Endothelial cell of umbilical vein (primary cell): ENCODE data around the gene EP300. TPM values are rescaled to one million over a fixed set of nuclear protein-coding genes. Genes with fewer than 3 reads are reported as not detected.

Experiments
- BruUV-seq: library from RNA; stranded (reverse); fragments of 400-500 nt; replicated peaks from 2 replicates; lab custom pipeline; 2021; lab: Mats Ljungman, UMichigan
- CTCF ChIA-PET: fragments of 300-600, 350-600 bp; sonication (Branson Sonifier 250); formaldehyde crosslinking; loops from one replicate; lab custom pipeline; 2021; ENCODE audit warnings: antibody characterized with exemption, inconsistent platforms; lab: Charles Lee
- POLR2A ChIA-PET: fragments of 300-600, 350-600 bp; sonication (Branson Sonifier 250); formaldehyde crosslinking; loops from one replicate; lab custom pipeline; 2021; ENCODE audit warnings: antibody characterized with exemption, inconsistent platforms; lab: Charles Lee
- DNase-seq: peaks from one replicate; pipeline ENCODE4 v3.0.0-alpha.2; 2011; ENCODE audit warnings: low read depth, low spot score
- FAIRE-seq: peaks from 2 replicates; lab custom pipeline; 2011; peaks lifted over from hg19 to GRCh38; lab: Jason Lieb, UNC
- H2AFZ ChIP-seq: 2 replicates; pipeline ENCODE4 v1.6.0; 2012; ENCODE audit warnings: low read depth, low read length, control low read depth, inconsistent platforms
- H3K27ac ChIP-seq: 2 replicates; pipeline ENCODE4 v1.5.1; 2011; ENCODE audit warnings: low read depth, mild to moderate bottlenecking, control low read depth, low read length, moderate library complexity; ENCODE audit not compliant: insufficient read depth
- H3K27me3 ChIP-seq, 2 experiments: 2 replicates each; pipeline versions ENCODE4 v1.6.0 to v1.6.1; 2011; ENCODE audit warnings: low read length in 2 of 2, mixed read lengths in 1 of 2; ENCODE audit not compliant: control insufficient read depth in 2 of 2, insufficient read depth in 2 of 2
- H3K36me3 ChIP-seq, 2 experiments: 2 replicates in 1 of 2; 3 replicates in 1 of 2; pipeline ENCODE4 v1.5.1; 2011; ENCODE audit warnings: low read length in 2 of 2, mild to moderate bottlenecking in 1 of 2, moderate library complexity in 1 of 2; ENCODE audit not compliant: control insufficient read depth in 2 of 2, insufficient read depth in 2 of 2; ENCODE audit errors: extremely low read depth in 1 of 2
- H3K4me1 ChIP-seq: 3 replicates; pipeline ENCODE4 v1.5.1; 2011; ENCODE audit warnings: mild to moderate bottlenecking, low read length; ENCODE audit not compliant: control insufficient read depth, insufficient read depth; ENCODE audit errors: extremely low read depth
- H3K4me2 ChIP-seq: 2 replicates; pipeline ENCODE4 v1.6.1; 2011; ENCODE audit warnings: low read length, control low read depth, mixed read lengths; ENCODE audit not compliant: insufficient read depth
- H3K4me3 ChIP-seq, 3 experiments: fragments of 200-600 bp in 1 of 3; sonication (generic), shearing (Covaris generic) in 1 of 3; replicated peaks in 1 of 3; 2 replicates each; pipeline ENCODE4 v1.5.1; 2011 to 2016; ENCODE audit warnings: control low read depth in 3 of 3, low read length in 3 of 3, mild to moderate bottlenecking in 2 of 3, inconsistent platforms in 1 of 3, low read depth in 1 of 3, moderate library complexity in 1 of 3; ENCODE audit not compliant: insufficient read depth in 1 of 3
- H3K79me2 ChIP-seq: 2 replicates; pipeline ENCODE4 v1.6.0; 2012; ENCODE audit warnings: low read length, inconsistent platforms; ENCODE audit not compliant: control insufficient read depth, insufficient read depth
- H3K9ac ChIP-seq: replicated peaks from 2 replicates; pipeline ENCODE3; 2011; ENCODE audit warnings: low read length, control low read depth; ENCODE audit not compliant: insufficient read depth; ENCODE audit errors: extremely low read depth
- H3K9me1 ChIP-seq: replicated peaks from 3 replicates; pipeline ENCODE4 v1.6.0; 2011; ENCODE audit warnings: mild to moderate bottlenecking, low read length; ENCODE audit not compliant: control insufficient read depth, insufficient read depth; ENCODE audit errors: extremely low read depth
- H3K9me3 ChIP-seq: replicated peaks from 2 replicates; pipeline ENCODE4 v1.5.1; 2012; ENCODE audit warnings: low read length, inconsistent platforms; ENCODE audit not compliant: control insufficient read depth, insufficient read depth
- H4K20me1 ChIP-seq: replicated peaks from 2 replicates; pipeline ENCODE3; 2011; ENCODE audit warnings: mild to moderate bottlenecking, low read length; ENCODE audit not compliant: control insufficient read depth, insufficient read depth; ENCODE audit errors: extremely low read depth
- EZH2 ChIP-seq: IDR thresholded peaks from 2 replicates; pipeline ENCODE4 v1.6.1; 2012; ENCODE audit warnings: borderline replicate concordance, low read depth, mild to moderate bottlenecking, moderate library complexity, low read length, inconsistent platforms; ENCODE audit not compliant: severe bottlenecking
- FOS ChIP-seq: IDR thresholded peaks from 2 replicates; pipeline ENCODE4 v1.6.1; 2011; ENCODE audit warnings: mild to moderate bottlenecking, low read length, moderate library complexity, borderline replicate concordance; ENCODE audit not compliant: insufficient read depth
- GATA2 ChIP-seq: IDR thresholded peaks from 2 replicates; pipeline ENCODE4 v1.7.0; 2011; ENCODE audit warnings: low read depth, mild to moderate bottlenecking, moderate library complexity, mixed read lengths, low read length; ENCODE audit not compliant: insufficient read length, insufficient read depth
- JUN ChIP-seq: IDR thresholded peaks from 2 replicates; pipeline ENCODE4 v1.6.1; 2011; ENCODE audit warnings: borderline replicate concordance, low read depth; ENCODE audit not compliant: insufficient read length, insufficient read depth
- MYC ChIP-seq: IDR thresholded peaks from one replicate; pipeline ENCODE4 v1.6.1; 2011; ENCODE audit warnings: mild to moderate bottlenecking, low read depth, low read length
- POLR2A ChIP-seq: IDR thresholded peaks from 2 replicates; pipeline ENCODE4 v1.6.1; 2012; ENCODE audit warnings: low read depth, mild to moderate bottlenecking, control low read depth, low read length
- POLR2AphosphoS5 ChIP-seq: IDR thresholded peaks from 2 replicates; pipeline ENCODE4 v1.6.1; 2012; ENCODE audit warnings: low read depth, mild to moderate bottlenecking, control low read depth, low read length, moderate library complexity; ENCODE audit not compliant: insufficient read depth
- dilution Hi-C: fragments of 300-500 bp; cut with MboI; formaldehyde crosslinking; loops from one replicate; pipeline ENCODE4 v1.15.0; 2019; ENCODE audit warnings: low sequenced_read_pairs; ENCODE audit not compliant: extremely low pct_ligation_motif_present
- intact Hi-C: fragments of 100-400 bp; cut with micrococcal nuclease; formaldehyde crosslinking; loops from one replicate; pipeline ENCODE4 v1.10.0; 2022
- polyA plus RNA-seq, 4 experiments: library from polyadenylated mRNA; depleted of rRNA in 3 of 4; stranded (reverse) in 3 of 4; unstranded in 1 of 4; fragments of >200 nt; gene quantifications; 2 replicates each; pipeline versions ENCODE4 v1.2.1 to v1.2.3, GENCODE V29; 2011 to 2012; ENCODE audit warnings: missing spikeins in 1 of 4
- total RNA-seq: library from RNA; stranded (reverse); gene quantifications from 2 replicates; pipeline ENCODE4 v1.2.3, GENCODE V29; 2021
- TF ChIP-seq, protein P1 (sequence below): IDR thresholded peaks from 2 replicates; pipeline ENCODE4 v1.6.1; 2011; ENCODE audit not compliant: insufficient read depth, insufficient read length
- TF ChIP-seq, protein P2 (sequence below), 2 donors: IDR thresholded peaks; 1 replicate in 1 of 2; 2 replicates in 1 of 2; pipeline ENCODE4 v1.5.1; 2011; ENCODE audit warnings: low read length in 2 of 2, mild to moderate bottlenecking in 2 of 2, moderate library complexity in 2 of 2, control low read depth in 1 of 2, inconsistent platforms in 1 of 2, low read depth in 1 of 2; ENCODE audit not compliant: insufficient read depth in 1 of 2; ENCODE audit errors: extremely low read depth in 1 of 2

The EP300 gene
- total and polyA plus RNA-seq, 2 donors (not counting 3 experiments of a cell fraction or from before 2014, with no cell fraction given): 24.4 to 63.0 TPM

DNA sequence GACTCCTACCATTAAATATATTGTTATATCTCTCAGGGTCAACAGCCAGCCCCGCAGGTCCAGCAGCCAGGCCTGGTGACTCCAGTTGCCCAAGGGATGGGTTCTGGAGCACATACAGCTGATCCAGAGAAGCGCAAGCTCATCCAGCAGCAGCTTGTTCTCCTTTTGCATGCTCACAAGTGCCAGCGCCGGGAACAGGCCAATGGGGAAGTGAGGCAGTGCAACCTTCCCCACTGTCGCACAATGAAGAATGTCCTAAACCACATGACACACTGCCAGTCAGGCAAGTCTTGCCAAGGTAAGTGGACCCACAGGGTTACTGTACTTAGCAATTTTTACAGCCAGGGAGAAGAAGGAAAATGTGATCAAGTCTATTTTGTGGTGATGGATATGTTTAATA lies 35.1 kb downstream of the EP300 start:
- Histone ChIP-seq H3K4me1 (peaks cover 3% of the 10 kb centered on the region), H3K36me3 (peaks cover 25 to 31% of the 10 kb centered on the region in 2 experiments), H3K27ac (no peak overlapping the region), H3K9me1 (no peaks in the 10 kb centered on the region), H3K9me3 (no peaks in the 10 kb centered on the region), H3K79me2 (peaks cover 19% of the 10 kb centered on the region), H2AFZ (no peak overlapping the region), H4K20me1 (no peaks in the 10 kb centered on the region), H3K9ac (no peak overlapping the region), H3K27me3 (no peaks in the 10 kb centered on the region), H3K4me3 (no peak overlapping the region), H3K4me2 (no peak overlapping the region)
- dilution Hi-C loops (no loop called here), intact Hi-C loops (loop anchor here (1.0 kb wide), 1 partner anchor 36 kb away; no protein-coding TSS in a partner anchor)
- ChIA-PET CTCF (interaction anchor here (1.2 kb wide), 1 partner anchor 205 kb away, joined by 4 read pairs; no protein-coding TSS in a partner anchor), POLR2A (no interaction called here)
- TF ChIP-seq EZH2 (no peak), POLR2AphosphoS5 (no peak), JUN (no peak), FOS (no peak), POLR2A (no peak), GATA2 (no peak), MYC (no peak)
- TF ChIP-seq, protein P1, sequence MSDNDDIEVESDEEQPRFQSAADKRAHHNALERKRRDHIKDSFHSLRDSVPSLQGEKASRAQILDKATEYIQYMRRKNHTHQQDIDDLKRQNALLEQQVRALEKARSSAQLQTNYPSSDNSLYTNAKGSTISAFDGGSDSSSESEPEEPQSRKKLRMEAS: no peak
- TF ChIP-seq, protein P2, sequence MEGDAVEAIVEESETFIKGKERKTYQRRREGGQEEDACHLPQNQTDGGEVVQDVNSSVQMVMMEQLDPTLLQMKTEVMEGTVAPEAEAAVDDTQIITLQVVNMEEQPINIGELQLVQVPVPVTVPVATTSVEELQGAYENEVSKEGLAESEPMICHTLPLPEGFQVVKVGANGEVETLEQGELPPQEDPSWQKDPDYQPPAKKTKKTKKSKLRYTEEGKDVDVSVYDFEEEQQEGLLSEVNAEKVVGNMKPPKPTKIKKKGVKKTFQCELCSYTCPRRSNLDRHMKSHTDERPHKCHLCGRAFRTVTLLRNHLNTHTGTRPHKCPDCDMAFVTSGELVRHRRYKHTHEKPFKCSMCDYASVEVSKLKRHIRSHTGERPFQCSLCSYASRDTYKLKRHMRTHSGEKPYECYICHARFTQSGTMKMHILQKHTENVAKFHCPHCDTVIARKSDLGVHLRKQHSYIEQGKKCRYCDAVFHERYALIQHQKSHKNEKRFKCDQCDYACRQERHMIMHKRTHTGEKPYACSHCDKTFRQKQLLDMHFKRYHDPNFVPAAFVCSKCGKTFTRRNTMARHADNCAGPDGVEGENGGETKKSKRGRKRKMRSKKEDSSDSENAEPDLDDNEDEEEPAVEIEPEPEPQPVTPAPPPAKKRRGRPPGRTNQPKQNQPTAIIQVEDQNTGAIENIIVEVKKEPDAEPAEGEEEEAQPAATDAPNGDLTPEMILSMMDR (IDR thresholded peaks at IDR 0.05; ENCODE audit: extremely low read depth in 1 of 2, insufficient read depth in 1 of 2, low read depth in 1 of 2, low read length in 2 of 2): no peak
- no TSS peak for BruUV-seq
- FAIRE-seq (no peak), DNase-seq (no peak)
